Endothelial cell of umbilical vein (primary cell): ENCODE results near the gene TNRC6C. TPM values are rescaled to one million over a fixed set of nuclear protein-coding genes. Genes with fewer than 3 reads are reported as not detected.

Experiments used
- BruUV-seq: library from RNA; stranded (reverse); fragments of 400-500 nt; replicated peaks from 2 replicates; lab custom pipeline; 2021; lab: Mats Ljungman, UMichigan
- CTCF ChIA-PET: fragments of 300-600, 350-600 bp; sonication (Branson Sonifier 250); formaldehyde crosslinking; loops from one replicate; lab custom pipeline; 2021; ENCODE audit warnings: antibody characterized with exemption, inconsistent platforms; lab: Charles Lee
- POLR2A ChIA-PET: fragments of 300-600, 350-600 bp; sonication (Branson Sonifier 250); formaldehyde crosslinking; loops from one replicate; lab custom pipeline; 2021; ENCODE audit warnings: antibody characterized with exemption, inconsistent platforms; lab: Charles Lee
- DNase-seq: peaks from one replicate; pipeline ENCODE4 v3.0.0-alpha.2; 2011; ENCODE audit warnings: low read depth, low spot score
- FAIRE-seq: peaks from 2 replicates; lab custom pipeline; 2011; peaks lifted over from hg19 to GRCh38; lab: Jason Lieb, UNC
- H2AFZ ChIP-seq: 2 replicates; pipeline ENCODE4 v1.6.0; 2012; ENCODE audit warnings: low read depth, low read length, control low read depth, inconsistent platforms
- H3K27ac ChIP-seq: 2 replicates; pipeline ENCODE4 v1.5.1; 2011; ENCODE audit warnings: low read depth, mild to moderate bottlenecking, control low read depth, low read length, moderate library complexity; ENCODE audit not compliant: insufficient read depth
- H3K27me3 ChIP-seq, 2 experiments: 2 replicates each; pipeline versions ENCODE4 v1.6.0 to v1.6.1; 2011; ENCODE audit warnings: low read length in 2 of 2, mixed read lengths in 1 of 2; ENCODE audit not compliant: control insufficient read depth in 2 of 2, insufficient read depth in 2 of 2
- H3K36me3 ChIP-seq, 2 experiments: 2 replicates in 1 of 2; 3 replicates in 1 of 2; pipeline ENCODE4 v1.5.1; 2011; ENCODE audit warnings: low read length in 2 of 2, mild to moderate bottlenecking in 1 of 2, moderate library complexity in 1 of 2; ENCODE audit not compliant: control insufficient read depth in 2 of 2, insufficient read depth in 2 of 2; ENCODE audit errors: extremely low read depth in 1 of 2
- H3K4me1 ChIP-seq: 3 replicates; pipeline ENCODE4 v1.5.1; 2011; ENCODE audit warnings: mild to moderate bottlenecking, low read length; ENCODE audit not compliant: control insufficient read depth, insufficient read depth; ENCODE audit errors: extremely low read depth
- H3K4me2 ChIP-seq: 2 replicates; pipeline ENCODE4 v1.6.1; 2011; ENCODE audit warnings: low read length, control low read depth, mixed read lengths; ENCODE audit not compliant: insufficient read depth
- H3K4me3 ChIP-seq, 3 experiments: fragments of 200-600 bp in 1 of 3; sonication (generic), shearing (Covaris generic) in 1 of 3; replicated peaks in 1 of 3; 2 replicates each; pipeline ENCODE4 v1.5.1; 2011 to 2016; ENCODE audit warnings: control low read depth in 3 of 3, low read length in 3 of 3, mild to moderate bottlenecking in 2 of 3, inconsistent platforms in 1 of 3, low read depth in 1 of 3, moderate library complexity in 1 of 3; ENCODE audit not compliant: insufficient read depth in 1 of 3
- H3K79me2 ChIP-seq: 2 replicates; pipeline ENCODE4 v1.6.0; 2012; ENCODE audit warnings: low read length, inconsistent platforms; ENCODE audit not compliant: control insufficient read depth, insufficient read depth
- H3K9ac ChIP-seq: replicated peaks from 2 replicates; pipeline ENCODE3; 2011; ENCODE audit warnings: low read length, control low read depth; ENCODE audit not compliant: insufficient read depth; ENCODE audit errors: extremely low read depth
- H3K9me1 ChIP-seq: replicated peaks from 3 replicates; pipeline ENCODE4 v1.6.0; 2011; ENCODE audit warnings: mild to moderate bottlenecking, low read length; ENCODE audit not compliant: control insufficient read depth, insufficient read depth; ENCODE audit errors: extremely low read depth
- H3K9me3 ChIP-seq: replicated peaks from 2 replicates; pipeline ENCODE4 v1.5.1; 2012; ENCODE audit warnings: low read length, inconsistent platforms; ENCODE audit not compliant: control insufficient read depth, insufficient read depth
- H4K20me1 ChIP-seq: replicated peaks from 2 replicates; pipeline ENCODE3; 2011; ENCODE audit warnings: mild to moderate bottlenecking, low read length; ENCODE audit not compliant: control insufficient read depth, insufficient read depth; ENCODE audit errors: extremely low read depth
- EZH2 ChIP-seq: IDR thresholded peaks from 2 replicates; pipeline ENCODE4 v1.6.1; 2012; ENCODE audit warnings: borderline replicate concordance, low read depth, mild to moderate bottlenecking, moderate library complexity, low read length, inconsistent platforms; ENCODE audit not compliant: severe bottlenecking
- FOS ChIP-seq: IDR thresholded peaks from 2 replicates; pipeline ENCODE4 v1.6.1; 2011; ENCODE audit warnings: mild to moderate bottlenecking, low read length, moderate library complexity, borderline replicate concordance; ENCODE audit not compliant: insufficient read depth
- GATA2 ChIP-seq: IDR thresholded peaks from 2 replicates; pipeline ENCODE4 v1.7.0; 2011; ENCODE audit warnings: low read depth, mild to moderate bottlenecking, moderate library complexity, mixed read lengths, low read length; ENCODE audit not compliant: insufficient read length, insufficient read depth
- JUN ChIP-seq: IDR thresholded peaks from 2 replicates; pipeline ENCODE4 v1.6.1; 2011; ENCODE audit warnings: borderline replicate concordance, low read depth; ENCODE audit not compliant: insufficient read length, insufficient read depth
- MAX ChIP-seq: IDR thresholded peaks from 2 replicates; pipeline ENCODE4 v1.6.1; 2011; ENCODE audit not compliant: insufficient read depth, insufficient read length
- MYC ChIP-seq: IDR thresholded peaks from one replicate; pipeline ENCODE4 v1.6.1; 2011; ENCODE audit warnings: mild to moderate bottlenecking, low read depth, low read length
- POLR2A ChIP-seq: IDR thresholded peaks from 2 replicates; pipeline ENCODE4 v1.6.1; 2012; ENCODE audit warnings: low read depth, mild to moderate bottlenecking, control low read depth, low read length
- POLR2AphosphoS5 ChIP-seq: IDR thresholded peaks from 2 replicates; pipeline ENCODE4 v1.6.1; 2012; ENCODE audit warnings: low read depth, mild to moderate bottlenecking, control low read depth, low read length, moderate library complexity; ENCODE audit not compliant: insufficient read depth
- dilution Hi-C: fragments of 300-500 bp; cut with MboI; formaldehyde crosslinking; loops from one replicate; pipeline ENCODE4 v1.15.0; 2019; ENCODE audit warnings: low sequenced_read_pairs; ENCODE audit not compliant: extremely low pct_ligation_motif_present
- intact Hi-C: fragments of 100-400 bp; cut with micrococcal nuclease; formaldehyde crosslinking; loops from one replicate; pipeline ENCODE4 v1.10.0; 2022
- polyA plus RNA-seq, 4 experiments: library from polyadenylated mRNA; depleted of rRNA in 3 of 4; stranded (reverse) in 3 of 4; unstranded in 1 of 4; fragments of >200 nt; gene quantifications; 2 replicates each; pipeline versions ENCODE4 v1.2.1 to v1.2.3, GENCODE V29; 2011 to 2012; ENCODE audit warnings: missing spikeins in 1 of 4
- total RNA-seq: library from RNA; stranded (reverse); gene quantifications from 2 replicates; pipeline ENCODE4 v1.2.3, GENCODE V29; 2021
- TF ChIP-seq, protein P1 (sequence below), 2 donors: IDR thresholded peaks; 1 replicate in 1 of 2; 2 replicates in 1 of 2; pipeline ENCODE4 v1.5.1; 2011; ENCODE audit warnings: low read length in 2 of 2, mild to moderate bottlenecking in 2 of 2, moderate library complexity in 2 of 2, control low read depth in 1 of 2, inconsistent platforms in 1 of 2, low read depth in 1 of 2; ENCODE audit not compliant: insufficient read depth in 1 of 2; ENCODE audit errors: extremely low read depth in 1 of 2

TNRC6C gene
- total and polyA plus RNA-seq, 2 donors (not counting 3 experiments of a cell fraction or from before 2014, with no cell fraction given): 2.1 to 17.5 TPM

DNA sequence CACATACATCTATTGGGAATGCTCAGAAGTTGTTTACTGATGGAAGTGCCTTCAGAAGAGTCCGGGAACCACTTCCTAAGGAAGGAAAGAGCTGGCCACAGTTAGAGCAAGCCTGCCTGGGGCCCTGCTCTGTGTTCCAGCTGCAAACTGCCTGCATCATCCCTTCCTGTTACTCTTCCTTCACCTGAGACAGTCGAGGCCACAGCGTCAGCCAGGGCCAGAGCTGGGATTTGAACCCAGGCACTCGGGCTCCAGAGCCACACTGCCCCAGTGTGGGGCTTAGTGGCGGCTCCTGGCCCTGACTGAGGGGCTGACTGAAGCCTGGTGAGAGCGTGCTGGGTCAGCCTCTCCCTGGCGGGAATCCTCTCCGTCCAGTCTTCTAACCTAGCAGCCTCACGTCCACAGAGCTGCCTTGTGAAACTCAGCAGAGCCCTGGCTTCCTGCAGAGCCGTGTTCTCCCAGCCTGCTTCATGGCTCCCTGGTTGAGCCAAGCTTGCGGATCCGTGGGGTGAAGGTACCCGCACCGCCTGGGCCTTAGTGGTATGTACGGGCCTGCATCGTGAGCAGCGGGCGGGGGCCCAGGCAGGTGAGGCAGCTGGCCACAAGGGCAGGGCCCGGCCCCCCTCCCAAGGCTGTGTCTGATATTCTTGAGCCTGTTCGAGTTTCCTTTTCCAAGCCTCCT is 183.1 kb downstream of the TNRC6C start:
- H3K27ac ChIP-seq: no peak overlapping the region
- H3K4me3 ChIP-seq: no peak overlapping the region
- H3K9me3 ChIP-seq: no peaks in the 10 kb centered on the region
- H3K4me1 ChIP-seq: peaks cover 22% of the 10 kb centered on the region
- FAIRE-seq (peak; percentile 73), DNase-seq (no peak)
- dilution Hi-C loops (no loop called here), intact Hi-C loops (loop anchor here (2.0 kb wide), 1 partner anchor 27 kb away; the partner anchor contains the start of gene SYNGR2)
- no peaks in the 10 kb centered on the region for H3K9me1 ChIP-seq
- no TSS peak for BruUV-seq
- TF ChIP-seq EZH2 (no peak), MAX (no peak), GATA2 (no peak), FOS (no peak), POLR2A (no peak), MYC (no peak), POLR2AphosphoS5 (no peak), JUN (no peak)
- TF ChIP-seq, protein P1, sequence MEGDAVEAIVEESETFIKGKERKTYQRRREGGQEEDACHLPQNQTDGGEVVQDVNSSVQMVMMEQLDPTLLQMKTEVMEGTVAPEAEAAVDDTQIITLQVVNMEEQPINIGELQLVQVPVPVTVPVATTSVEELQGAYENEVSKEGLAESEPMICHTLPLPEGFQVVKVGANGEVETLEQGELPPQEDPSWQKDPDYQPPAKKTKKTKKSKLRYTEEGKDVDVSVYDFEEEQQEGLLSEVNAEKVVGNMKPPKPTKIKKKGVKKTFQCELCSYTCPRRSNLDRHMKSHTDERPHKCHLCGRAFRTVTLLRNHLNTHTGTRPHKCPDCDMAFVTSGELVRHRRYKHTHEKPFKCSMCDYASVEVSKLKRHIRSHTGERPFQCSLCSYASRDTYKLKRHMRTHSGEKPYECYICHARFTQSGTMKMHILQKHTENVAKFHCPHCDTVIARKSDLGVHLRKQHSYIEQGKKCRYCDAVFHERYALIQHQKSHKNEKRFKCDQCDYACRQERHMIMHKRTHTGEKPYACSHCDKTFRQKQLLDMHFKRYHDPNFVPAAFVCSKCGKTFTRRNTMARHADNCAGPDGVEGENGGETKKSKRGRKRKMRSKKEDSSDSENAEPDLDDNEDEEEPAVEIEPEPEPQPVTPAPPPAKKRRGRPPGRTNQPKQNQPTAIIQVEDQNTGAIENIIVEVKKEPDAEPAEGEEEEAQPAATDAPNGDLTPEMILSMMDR (IDR thresholded peaks at IDR 0.05; ENCODE audit: extremely low read depth in 1 of 2, insufficient read depth in 1 of 2, low read depth in 1 of 2, low read length in 2 of 2): no peak
- H3K27me3 ChIP-seq: no peaks in the 10 kb centered on the region
- H3K36me3 ChIP-seq: no peaks in the 10 kb centered on the region
- H2AFZ ChIP-seq: no peak overlapping the region
- H4K20me1 ChIP-seq: no peaks in the 10 kb centered on the region
- ChIA-PET POLR2A (interaction anchor here (0.6 kb wide), 3 partner anchors 36 to 1489 kb away, joined by 3 to 4 read pairs (median 4); no protein-coding TSS in a partner anchor), CTCF (interaction anchor here (0.8 to 1.7 kb wide), 7 partner anchors 10 to 57 kb away, joined by 3 to 7 read pairs (median 3); no protein-coding TSS in a partner anchor)
- no peak overlapping the region for H3K4me2 ChIP-seq
- H3K9ac ChIP-seq: no peak overlapping the region
- H3K79me2 ChIP-seq: no peaks in the 10 kb centered on the region
